Stimulated activated CD4-positive, alpha-beta T cell treated with anti-CD3 and anti-CD28 coated beads, TNF-alpha, amount 100 ng/mL, for 4 hours (primary cell): ENCODE data around the gene ATG9B.

Experiments used
- DNase-seq, 3 experiments: peaks; one replicate each; pipeline ENCODE4 v3.0.0-alpha.2; 2020; ENCODE audit warnings: low read depth in 3 of 3

ATG9B gene

DNA sequence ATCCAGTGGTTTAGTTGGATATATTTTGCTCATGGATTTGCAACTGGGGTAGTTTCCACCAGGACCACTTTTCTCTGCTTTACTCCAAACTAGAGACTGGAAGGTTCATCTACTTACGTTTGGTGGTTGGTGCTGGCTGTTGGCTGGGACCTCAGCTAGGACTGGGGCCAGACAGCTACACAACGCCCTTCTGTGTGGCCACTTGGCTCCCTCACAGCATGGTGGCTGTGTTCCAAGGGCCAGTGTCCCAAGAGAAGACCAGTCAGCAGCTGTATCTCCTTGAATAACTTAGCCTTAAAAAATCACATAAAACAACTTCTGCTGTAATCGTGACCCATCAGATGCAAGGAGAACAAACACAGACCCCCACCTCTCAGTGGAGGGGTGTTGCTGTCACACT, 41.9 kb downstream of the ATG9B start:
- no peak for DNase-seq

DNA sequence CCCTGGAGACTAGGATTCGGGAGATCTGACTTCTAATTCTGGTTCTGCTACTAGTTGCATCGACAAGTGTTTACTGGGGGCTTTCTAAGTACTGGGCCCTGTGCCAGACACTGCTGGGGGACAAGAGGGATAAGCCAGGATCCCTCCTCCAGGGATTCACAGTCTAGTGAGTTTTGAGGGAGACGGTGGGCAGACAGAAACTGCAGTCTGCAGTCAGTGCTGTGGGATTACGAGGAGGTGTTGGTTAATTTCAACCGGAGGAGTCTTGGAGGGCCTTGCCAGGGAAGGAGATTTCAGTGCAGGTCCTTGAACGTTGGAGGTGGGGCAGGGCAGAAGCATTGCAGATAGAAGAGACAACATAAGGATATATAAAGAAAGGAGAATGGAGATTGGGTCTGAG, 42.6 kb downstream of the ATG9B start:
- no peak for DNase-seq

DNA sequence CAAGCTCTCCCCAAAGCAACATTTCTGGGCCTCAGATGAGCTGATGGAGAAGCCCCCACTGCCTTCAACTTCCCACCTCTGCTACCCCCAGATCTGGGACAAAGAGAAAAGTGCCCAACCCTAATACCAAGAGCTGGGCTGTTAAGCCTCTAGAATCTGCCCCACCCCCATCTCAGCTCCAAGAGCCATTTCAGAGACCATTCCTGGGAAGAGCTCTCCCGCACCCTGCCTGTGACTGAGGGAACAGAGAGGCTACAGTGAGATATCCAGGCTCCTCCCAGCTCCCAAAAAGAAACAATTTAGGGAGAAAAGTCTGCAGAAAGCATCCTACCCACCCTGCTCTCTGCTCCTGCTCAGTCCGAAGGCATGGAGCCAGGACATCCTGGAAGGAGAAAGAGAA, 43.6 kb downstream of the ATG9B start:
- DNase-seq = no peak

DNA sequence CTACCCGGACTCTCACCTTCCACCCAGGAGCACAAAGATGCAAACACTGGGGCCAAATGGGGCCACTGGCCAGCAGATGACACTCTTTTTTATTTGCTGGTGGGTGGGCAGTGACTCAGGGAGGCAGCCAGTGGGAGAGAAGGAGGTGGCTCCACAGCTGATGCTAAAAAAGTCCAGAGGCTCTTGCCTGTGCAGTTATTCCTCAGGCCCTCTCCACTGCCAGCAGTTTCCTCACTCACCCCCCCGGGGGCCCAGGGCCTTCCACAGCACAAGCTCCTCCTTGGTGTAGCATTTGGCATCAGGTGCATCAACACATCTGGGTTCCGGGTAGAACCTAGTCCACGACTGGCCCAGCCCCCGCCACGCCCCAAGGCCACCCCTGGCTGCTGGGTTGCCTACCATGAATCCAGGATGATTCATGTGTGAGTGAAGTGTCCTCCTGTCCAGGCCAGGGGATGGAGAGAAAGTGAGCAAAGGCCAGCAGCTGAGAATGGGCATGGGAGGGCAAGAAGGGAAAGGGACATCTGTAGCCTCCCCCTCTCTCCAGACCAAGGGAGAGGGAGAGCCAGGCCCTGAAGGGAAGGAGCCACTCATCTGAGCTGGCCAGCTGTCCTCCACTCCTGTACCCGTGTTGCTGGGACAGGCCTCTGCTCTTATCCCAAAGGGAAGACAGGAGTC, 44.4 kb downstream of the ATG9B start:
- DNase-seq = no peak

- DNase-seq = no peak
Observed at GRCh38 chr7:150978126-150978789, 46.0 kb downstream of the ATG9B start, which contains the start of gene KCNH2. Gene KCNH2, minus strand, starts transcription at chr7:150978321. Its CDS starts 408 bp downstream, at chr7:150977913.

DNA sequence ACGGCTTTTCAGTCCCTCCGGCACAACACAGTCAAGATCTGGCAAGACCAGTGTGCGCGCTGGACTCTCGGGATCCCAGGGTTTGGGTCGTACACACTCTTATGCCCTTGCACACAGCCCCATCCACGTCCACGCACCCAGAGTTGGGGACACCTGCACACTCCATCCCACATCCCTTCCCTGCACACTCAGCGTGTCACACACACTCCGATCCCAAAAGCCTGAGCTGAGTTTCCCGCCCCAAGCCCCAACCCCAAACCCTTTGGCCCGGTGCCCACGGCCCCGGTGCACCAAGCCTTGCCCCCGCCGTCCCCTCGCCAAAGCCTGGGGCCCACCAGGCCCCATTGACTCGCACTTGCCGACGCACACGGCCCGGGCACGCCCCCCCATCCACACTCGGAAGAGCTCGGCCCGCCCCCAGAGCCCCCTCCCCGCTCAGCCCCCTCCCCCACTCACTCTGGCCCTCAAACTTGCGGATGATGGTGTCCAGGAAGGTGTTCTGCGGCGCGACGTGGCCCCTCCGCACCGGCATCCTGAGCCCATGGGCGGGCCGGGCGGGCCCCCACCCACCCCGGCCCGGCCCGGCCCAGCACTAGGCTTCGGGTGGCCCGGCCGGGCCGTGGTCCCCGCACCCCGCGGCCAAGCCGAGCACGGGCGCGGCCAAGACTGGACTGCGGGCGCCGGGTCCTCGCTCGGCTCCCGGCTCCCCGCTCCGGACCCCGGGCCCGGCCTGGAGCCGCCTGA, 46.7 kb downstream of the ATG9B start:
- DNase-seq = no peak

DNA sequence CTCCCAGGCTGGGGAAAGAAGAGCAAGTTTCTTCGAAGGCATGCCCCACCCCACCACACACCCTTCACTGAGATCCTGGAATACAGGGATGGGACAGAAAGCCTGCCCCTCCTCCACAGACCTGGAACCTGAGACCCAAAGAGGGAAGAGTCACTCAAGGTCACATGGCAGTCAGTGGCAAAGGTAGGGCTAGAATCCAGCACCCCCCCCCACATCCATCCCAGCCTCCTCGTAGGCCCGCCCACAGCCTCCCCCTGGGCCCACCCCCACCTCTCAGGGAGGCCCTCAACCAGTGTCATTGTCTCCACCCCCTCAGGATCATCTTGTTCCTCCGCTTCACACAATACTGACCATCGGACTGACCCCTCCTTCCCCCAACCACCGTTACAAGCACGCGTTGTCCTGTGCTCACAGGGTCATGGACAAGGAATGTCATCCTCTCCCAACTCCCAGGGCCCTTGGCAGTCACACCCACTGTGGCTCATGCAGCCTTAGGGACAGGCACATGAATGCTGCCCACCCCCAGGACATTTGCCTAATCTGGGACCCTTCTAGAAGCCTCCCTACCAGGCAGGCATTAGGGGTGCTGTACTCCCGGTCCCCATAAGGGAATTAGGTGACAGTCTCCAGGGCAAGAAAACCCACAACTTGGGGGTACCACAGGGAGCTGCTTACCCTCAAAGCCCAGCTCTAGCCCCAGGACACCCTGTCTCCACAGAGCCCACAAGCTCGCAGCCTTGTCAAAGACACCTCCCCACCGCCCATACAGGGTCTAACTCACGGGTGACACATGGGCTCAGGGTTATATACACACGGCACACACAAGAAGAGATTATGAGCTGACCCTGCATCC, 47.5 kb downstream of the ATG9B start:
- no peak for DNase-seq

GRCh38 chr7:150975536-150976319, 48.6 kb downstream of the ATG9B start:
- no peak for DNase-seq

GRCh38 chr7:150974468-150975391, 49.6 kb downstream of the ATG9B start:
- peak; percentile 62 to 82 (median 81) for DNase-seq

DNA sequence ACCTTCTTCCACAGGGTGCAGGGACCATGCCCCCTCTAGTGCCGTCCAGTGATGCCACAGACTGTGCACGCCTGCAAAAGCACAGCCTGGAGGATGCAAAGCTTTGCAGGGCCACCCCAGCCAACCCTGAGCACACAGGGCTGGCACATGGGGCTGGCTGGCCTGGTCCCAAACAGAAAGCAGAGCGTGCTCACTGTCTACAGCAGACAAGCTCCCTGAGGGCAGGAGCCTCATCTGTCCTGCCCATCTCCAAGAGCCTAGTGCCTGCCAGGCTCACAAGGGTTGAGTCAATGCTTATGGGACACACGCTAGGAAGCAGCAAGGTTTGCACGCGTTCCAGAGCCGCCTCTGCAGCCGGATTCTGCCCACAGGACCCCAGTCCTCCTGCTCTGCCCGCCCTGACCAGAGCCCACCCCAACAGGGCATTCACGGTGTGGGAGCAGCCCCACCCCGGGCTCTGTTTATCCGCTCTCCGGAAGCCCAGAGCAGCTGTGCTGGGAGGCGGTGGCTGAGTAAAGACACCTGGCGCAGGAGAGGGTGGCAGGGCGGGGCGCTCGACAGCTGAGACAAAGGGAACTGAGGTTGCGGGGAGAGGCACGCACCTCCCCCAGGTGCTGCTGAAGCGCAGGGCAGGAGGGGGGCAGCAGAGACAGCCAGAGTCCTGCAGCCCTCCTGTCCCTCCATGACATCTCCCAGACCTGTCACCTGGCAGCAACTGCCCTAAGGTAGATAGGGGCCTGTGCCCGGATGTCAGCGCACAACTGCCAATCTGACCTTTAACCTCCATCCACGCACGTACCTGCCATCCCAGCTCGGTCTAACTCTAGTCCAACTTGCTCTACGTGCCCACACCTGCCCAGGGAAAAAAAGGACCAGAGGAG, 50.5 kb downstream of the ATG9B start:
- no peak for DNase-seq

DNA sequence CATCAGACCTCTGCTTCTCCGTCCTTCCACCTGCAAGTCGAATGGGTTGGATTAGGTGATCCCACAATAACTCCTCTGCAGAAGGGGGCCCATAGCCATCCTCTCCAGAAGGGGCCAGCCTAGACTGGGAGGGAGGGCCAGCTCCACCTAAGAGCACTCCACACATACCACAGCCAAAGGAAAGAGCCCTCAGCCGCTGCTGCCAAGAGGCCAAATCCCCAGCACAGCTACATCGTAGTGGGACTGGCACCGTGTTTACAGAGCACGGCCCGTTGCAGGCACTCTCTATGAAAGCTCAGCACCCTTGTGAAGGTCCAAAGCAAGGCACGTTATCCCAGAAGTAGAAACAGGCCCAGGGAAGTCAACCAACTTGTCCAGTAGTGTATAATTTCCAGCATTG, 51.6 kb downstream of the ATG9B start:
- no peak for DNase-seq

- no peak for DNase-seq
Observed at GRCh38 chr7:150972023-150972468, 52.2 kb downstream of the ATG9B start.

DNA sequence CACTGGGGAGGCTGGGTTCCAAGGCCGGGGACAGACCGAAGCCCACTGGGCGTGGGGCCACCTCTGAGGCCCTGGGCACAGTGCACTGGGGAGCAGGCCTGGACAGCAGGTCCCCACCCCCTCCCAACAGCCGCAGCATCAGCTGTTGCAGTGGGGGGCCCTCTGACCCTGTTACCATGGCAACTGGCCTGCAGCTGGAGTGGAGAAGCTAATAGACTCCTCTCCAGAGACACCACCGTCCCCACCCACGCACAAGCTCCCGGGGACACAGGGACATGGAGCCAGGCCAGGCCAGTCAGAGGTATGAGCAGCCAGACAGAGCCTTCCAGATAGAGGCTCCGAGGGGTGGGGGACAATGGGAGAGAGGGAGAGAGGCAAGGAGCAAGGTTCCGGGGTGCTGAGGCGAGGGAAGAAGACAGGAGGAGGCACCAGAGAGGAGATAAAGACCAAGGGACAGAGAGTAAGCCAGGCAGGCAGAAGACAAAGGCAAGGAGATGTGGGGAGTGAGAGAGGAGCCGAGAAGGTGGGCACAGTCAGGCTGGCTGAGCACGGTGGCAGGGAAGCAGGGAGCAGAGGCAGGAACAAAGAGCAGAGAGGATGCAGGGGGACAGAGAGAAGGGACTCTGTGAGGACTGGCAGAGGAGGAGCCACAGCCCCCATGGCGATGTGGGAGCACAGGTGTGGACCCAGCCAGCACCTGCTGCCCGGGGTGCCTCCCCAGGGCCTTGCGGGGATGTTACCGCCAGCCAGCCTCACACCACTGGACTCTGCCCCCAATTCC, 52.9 kb downstream of the ATG9B start:
- no peak for DNase-seq

DNA sequence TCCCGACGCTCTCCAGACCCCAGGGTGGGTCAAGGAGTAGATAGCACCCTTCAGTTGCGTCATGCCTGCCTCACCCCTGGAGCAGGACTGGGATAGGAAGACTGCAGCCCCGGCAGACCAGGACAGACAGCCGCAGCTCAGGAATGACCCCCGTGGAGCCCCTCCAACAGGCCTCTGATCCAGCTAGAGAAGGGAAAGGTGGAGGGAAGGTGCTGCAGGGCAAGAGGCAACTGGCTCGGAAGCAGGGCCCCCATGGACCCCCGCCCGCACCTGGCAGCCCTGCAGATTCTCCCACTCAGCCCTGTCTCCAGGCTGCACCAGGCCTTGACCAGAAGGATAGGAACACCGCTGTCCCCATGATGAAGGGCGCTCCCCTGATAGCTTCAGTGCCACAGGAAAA, 53.9 kb downstream of the ATG9B start:
- no peak for DNase-seq

DNA sequence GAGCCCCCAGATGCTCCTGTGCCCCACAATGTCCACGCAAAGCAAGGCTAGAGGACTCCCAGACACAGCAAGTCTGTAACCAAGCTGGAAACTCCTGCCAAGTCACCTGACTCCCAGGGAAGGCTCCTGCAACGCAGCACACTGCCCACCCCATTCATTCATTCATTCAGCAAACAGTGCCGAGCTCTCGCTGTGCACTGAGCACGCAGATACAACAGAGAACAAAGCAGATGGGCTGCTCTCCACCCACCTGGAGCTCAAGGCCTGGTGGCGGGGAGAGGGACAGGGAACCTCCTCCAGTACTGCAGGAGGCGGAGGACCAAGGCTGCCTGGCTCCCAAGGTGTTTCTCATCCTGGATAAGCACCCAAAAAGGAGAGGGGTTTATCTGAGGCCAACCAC, 54.8 kb downstream of the ATG9B start:
- no peak for DNase-seq

- no peak for DNase-seq
Observed at GRCh38 chr7:150968734-150969372, 55.4 kb downstream of the ATG9B start.

GRCh38 chr7:150968056-150968733, 56.1 kb downstream of the ATG9B start:
- DNase-seq = no peak
